ENCODE data around the gene UBL4A.

UBL4A gene

GRCh38 chrX:154485150-154486051 is 1.0 kb downstream of the UBL4A start:
- H3K9me3 ChIP-seq = peaks cover 32% of the 10 kb centered on the region
- peaks cover 30% of the 10 kb centered on the region for H3K36me3 ChIP-seq
- H3K4me2 ChIP-seq = peak overlapping the region; percentile 77
- peak overlapping the region; percentile 88 for H3K27ac ChIP-seq
- H3K4me3 ChIP-seq = peak overlapping the region; percentile 80
- peak overlapping the region; percentile 86 for H3K9ac ChIP-seq
- H3K27me3 ChIP-seq = peaks cover 40% of the 10 kb centered on the region
- peaks cover 40% of the 10 kb centered on the region for H4K20me1 ChIP-seq
- no peak for TF ChIP-seq Cebpa-rat (IDR thresholded peaks at IDR 0.05)
- peaks cover 56% of the 10 kb centered on the region for H3K4me1 ChIP-seq

GRCh38 chrX:154484255-154485149 is 1.9 kb downstream of the UBL4A start:
- H3K4me1 ChIP-seq = peaks cover 58% of the 10 kb centered on the region
- peak overlapping the region; percentile 77 for H3K4me2 ChIP-seq
- 0 out of 2 replicates have a peak overlapping the region, but pooled peaks have one; percentile 2 for H3K27ac ChIP-seq
- H4K20me1 ChIP-seq = peaks cover 40% of the 10 kb centered on the region
- peaks cover 32% of the 10 kb centered on the region for H3K9me3 ChIP-seq
- H3K4me3 ChIP-seq = peak overlapping the region; percentile 80
- peaks cover 30% of the 10 kb centered on the region for H3K36me3 ChIP-seq
- 0 out of 2 replicates have a peak overlapping the region, but pooled peaks have one; percentile 86 for H3K9ac ChIP-seq
- peaks cover 45% of the 10 kb centered on the region for H3K27me3 ChIP-seq
- no peak for TF ChIP-seq Cebpa-rat (IDR thresholded peaks at IDR 0.05)

- H3K4me1 ChIP-seq = peaks cover 56% of the 10 kb centered on the region
- TF ChIP-seq Cebpa-rat (IDR thresholded peaks at IDR 0.05) = no peak
- no peak overlapping the region for H3K4me3 ChIP-seq
- H3K9ac ChIP-seq = peak overlapping the region; percentile 29; the same call in 1 of the 2 replicates
- H3K9me3 ChIP-seq = peaks cover 25% of the 10 kb centered on the region
- H3K36me3 ChIP-seq = peaks cover 27% of the 10 kb centered on the region
- H4K20me1 ChIP-seq = peaks cover 40% of the 10 kb centered on the region
- peak overlapping the region; percentile 38 for H3K27ac ChIP-seq
- H3K27me3 ChIP-seq = peaks cover 48% of the 10 kb centered on the region
- H3K4me2 ChIP-seq = peak overlapping the region; percentile 77
These were observed 3.1 kb downstream of the UBL4A start for GRCh38 chrX:154483325-154483724.

- Histone ChIP-seq H3K36me3 (peaks cover 22% of the 10 kb centered on the region), H4K20me1 (peaks cover 39% of the 10 kb centered on the region), H3K9ac (0 out of 2 replicates have a peak overlapping the region, but pooled peaks have one; percentile 29), H3K9me3 (peaks cover 19% of the 10 kb centered on the region), H3K4me3 (no peak overlapping the region), H3K4me2 (peak overlapping the region; percentile 77), H3K4me1 (peaks cover 60% of the 10 kb centered on the region), H3K27ac (peak overlapping the region; percentile 38), H3K27me3 (peaks cover 48% of the 10 kb centered on the region)
- no peak for TF ChIP-seq Cebpa-rat (IDR thresholded peaks at IDR 0.05)
These were observed 3.6 kb downstream of the UBL4A start for GRCh38 chrX:154482786-154483185.

- Histone ChIP-seq H3K9ac (no peak overlapping the region), H3K4me3 (no peak overlapping the region), H4K20me1 (peaks cover 34% of the 10 kb centered on the region), H3K4me2 (peak overlapping the region; percentile 77), H3K27me3 (peaks cover 48% of the 10 kb centered on the region), H3K4me1 (peaks cover 61% of the 10 kb centered on the region), H3K36me3 (peaks cover 20% of the 10 kb centered on the region), H3K9me3 (peaks cover 12% of the 10 kb centered on the region; the same call in 1 of the 2 replicates), H3K27ac (no peak overlapping the region)
- TF ChIP-seq Cebpa-rat (IDR thresholded peaks at IDR 0.05) = no peak
These were observed 4.4 kb downstream of the UBL4A start for GRCh38 chrX:154481911-154482601.

GRCh38 chrX:154481195-154481594 is 5.2 kb downstream of the UBL4A start:
- Histone ChIP-seq H3K4me3 (no peak overlapping the region), H4K20me1 (peaks cover 34% of the 10 kb centered on the region), H3K4me1 (peaks cover 64% of the 10 kb centered on the region), H3K9ac (no peak overlapping the region), H3K4me2 (no peak overlapping the region), H3K27me3 (peaks cover 53% of the 10 kb centered on the region), H3K36me3 (peaks cover 20% of the 10 kb centered on the region), H3K27ac (no peak overlapping the region), H3K9me3 (peaks cover 6% of the 10 kb centered on the region; the same call in 1 of the 2 replicates)
- no peak for TF ChIP-seq Cebpa-rat (IDR thresholded peaks at IDR 0.05)

- Histone ChIP-seq H3K9ac (peak within 1 kb of the TSS; percentile 76), H3K27ac (peak within 1 kb of the TSS; percentile 81), H3K9me3 (no peaks in the 10 kb centered on the region; the same call in 1 of the 2 replicates), H3K4me3 (peak within 1 kb of the TSS; percentile 69), H3K36me3 (peaks cover 6% of the 10 kb centered on the region), H4K20me1 (peaks cover 18% of the 10 kb centered on the region), H3K27me3 (peaks cover 47% of the 10 kb centered on the region), H3K4me1 (peaks cover 48% of the 10 kb centered on the region), H3K4me2 (peak within 1 kb of the TSS; percentile 81)
- no peak for TF ChIP-seq Cebpa-rat (IDR thresholded peaks at IDR 0.05)
These were observed 7.4 kb downstream of the UBL4A start, which contains the start of gene LAGE3 for GRCh38 chrX:154478728-154479622. Gene LAGE3, minus strand, starts transcription at chrX:154479281. Its CDS starts 366 bp downstream, at chrX:154478915.

GRCh38 chrX:154477891-154478477 is 8.4 kb downstream of the UBL4A start:
- 0 out of 2 replicates have a peak overlapping the region, but pooled peaks have one; percentile 81 for H3K27ac ChIP-seq
- peaks cover 18% of the 10 kb centered on the region; the same call in 1 of the 2 replicates for H4K20me1 ChIP-seq
- no peaks in the 10 kb centered on the region; the same call in 1 of the 2 replicates for H3K9me3 ChIP-seq
- peak overlapping the region; percentile 76; the same call in 1 of the 2 replicates for H3K9ac ChIP-seq
- H3K4me3 ChIP-seq = peak overlapping the region; percentile 69
- H3K27me3 ChIP-seq = peaks cover 37% of the 10 kb centered on the region
- H3K4me1 ChIP-seq = peaks cover 38% of the 10 kb centered on the region
- H3K4me2 ChIP-seq = peak overlapping the region; percentile 81
- peaks cover 7% of the 10 kb centered on the region; the same call in 1 of the 2 replicates for H3K36me3 ChIP-seq
- TF ChIP-seq Cebpa-rat (IDR thresholded peaks at IDR 0.05) = no peak

Data from BLaER1 (cell line).